HFFc6 (cell line): Measurements from ENCODE around the gene OCEL1. TPM values are rescaled to one million over a fixed set of nuclear protein-coding genes. Genes with fewer than 3 reads are reported as not detected.
A peak's percentile ranks its signal among the peaks of the same experiment; 100 is the strongest.

ENCODE experiments used
- DNase-seq: peaks from one replicate; pipeline ENCODE4 v3.0.0-alpha.2; 2018
- H3K27ac Mint-ChIP-seq: 2 replicates; pipeline ENCODE4 v1.8.0; 2020; ENCODE audit warnings: mild to moderate bottlenecking, mixed read lengths
- H3K27me3 Mint-ChIP-seq: 2 replicates; pipeline ENCODE4 v1.8.0; 2021; ENCODE audit warnings: mild to moderate bottlenecking, moderate library complexity, mixed read lengths; ENCODE audit not compliant: insufficient read depth
- H3K36me3 Mint-ChIP-seq: 2 replicates; pipeline ENCODE4 v1.8.0; 2021; ENCODE audit warnings: low read depth, mixed read lengths
- H3K4me1 Mint-ChIP-seq: 2 replicates; pipeline ENCODE4 v1.8.0; 2020; ENCODE audit warnings: low read depth, mixed read lengths
- H3K4me3 Mint-ChIP-seq: 2 replicates; pipeline ENCODE4 v1.8.0; 2020; ENCODE audit warnings: mild to moderate bottlenecking, moderate library complexity, mixed read lengths
- H3K9me3 Mint-ChIP-seq: 2 replicates; pipeline ENCODE4 v1.8.0; 2020; ENCODE audit warnings: mild to moderate bottlenecking, mixed read lengths
- CTCF ChIP-seq: fragments of 200-600 bp; sonication (generic); IDR thresholded peaks from 2 replicates; pipeline ENCODE4 v1.5.0; 2021; ENCODE audit warnings: antibody characterized with exemption, mild to moderate bottlenecking
- total RNA-seq, 6 experiments: library from RNA; stranded (reverse); fragmentation: NEBNext Ultra II Directional; extraction: Animal tissue kit (Norgen Biotek cat#: 25700); gene quantifications; 2 replicates in 1 of 6; 3 replicates in 5 of 6; pipeline ENCODE4 v1.2.3, GENCODE V29; 2021

Gene OCEL1
- total RNA-seq, 6 experiments from 2014 or later = 13.0 to 20.3 (median 17.4) TPM

GRCh38 chr19:17205237-17206140 lies 20.5 kb upstream of the OCEL1 start:
- Mint-ChIP-seq H3K27ac (no peak overlapping the region), H3K4me3 (no peak overlapping the region), H3K9me3 (no peaks in the 10 kb centered on the region), H3K36me3 (peaks cover 48% of the 10 kb centered on the region), H3K4me1 (peaks cover 10% of the 10 kb centered on the region), H3K27me3 (peaks cover 12% of the 10 kb centered on the region)
- TF ChIP-seq CTCF = peak; percentile 85
- DNase-seq = peak; percentile 49

DNA sequence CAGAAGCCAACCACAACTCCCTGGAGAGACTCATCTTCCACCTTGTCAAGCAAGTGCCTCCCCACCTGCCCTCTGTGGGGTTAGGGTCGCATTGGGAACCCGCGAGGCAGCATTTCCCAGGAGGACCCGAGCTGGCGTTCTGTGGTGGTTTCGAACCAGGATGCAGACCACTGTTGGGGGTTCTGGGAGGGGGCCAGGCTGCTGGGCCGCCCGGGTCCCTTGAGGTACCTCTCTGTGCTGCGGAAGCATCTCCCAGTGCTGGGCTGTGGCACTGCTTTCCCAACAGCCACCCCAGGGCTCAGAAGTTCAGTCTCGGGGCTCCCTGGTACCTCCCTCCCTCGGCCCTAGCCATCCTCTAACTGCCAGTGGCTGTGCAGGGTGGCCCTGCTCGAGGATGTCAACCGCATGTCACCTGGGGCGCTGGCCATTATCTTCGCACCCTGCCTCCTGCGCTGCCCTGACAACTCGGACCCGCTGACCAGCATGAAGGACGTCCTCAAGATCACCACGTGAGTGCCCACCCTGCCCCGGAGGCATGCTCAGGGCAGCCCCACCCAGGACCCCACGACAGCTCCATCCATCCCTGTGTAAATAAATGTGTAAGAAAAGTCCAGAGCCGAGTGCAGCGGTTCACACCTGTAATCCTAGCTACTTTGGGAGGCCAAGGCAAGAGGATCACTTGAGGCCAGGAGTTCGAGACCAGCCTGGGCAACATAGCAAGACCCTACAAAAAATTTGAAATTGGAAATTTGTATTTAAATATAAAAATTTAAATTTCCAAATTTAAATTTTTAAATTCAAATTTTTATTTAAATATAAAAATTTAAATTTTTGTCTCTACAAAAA lies 19.1 kb upstream of the OCEL1 start:
- Mint-ChIP-seq H3K4me3 (no peak overlapping the region; the same call in 1 of the 2 replicates), H3K4me1 (peaks cover 10% of the 10 kb centered on the region), H3K9me3 (no peaks in the 10 kb centered on the region), H3K36me3 (peaks cover 33% of the 10 kb centered on the region), H3K27ac (no peak overlapping the region), H3K27me3 (peaks cover 11% of the 10 kb centered on the region)
- DNase-seq = no peak
- TF ChIP-seq CTCF = no peak

DNA sequence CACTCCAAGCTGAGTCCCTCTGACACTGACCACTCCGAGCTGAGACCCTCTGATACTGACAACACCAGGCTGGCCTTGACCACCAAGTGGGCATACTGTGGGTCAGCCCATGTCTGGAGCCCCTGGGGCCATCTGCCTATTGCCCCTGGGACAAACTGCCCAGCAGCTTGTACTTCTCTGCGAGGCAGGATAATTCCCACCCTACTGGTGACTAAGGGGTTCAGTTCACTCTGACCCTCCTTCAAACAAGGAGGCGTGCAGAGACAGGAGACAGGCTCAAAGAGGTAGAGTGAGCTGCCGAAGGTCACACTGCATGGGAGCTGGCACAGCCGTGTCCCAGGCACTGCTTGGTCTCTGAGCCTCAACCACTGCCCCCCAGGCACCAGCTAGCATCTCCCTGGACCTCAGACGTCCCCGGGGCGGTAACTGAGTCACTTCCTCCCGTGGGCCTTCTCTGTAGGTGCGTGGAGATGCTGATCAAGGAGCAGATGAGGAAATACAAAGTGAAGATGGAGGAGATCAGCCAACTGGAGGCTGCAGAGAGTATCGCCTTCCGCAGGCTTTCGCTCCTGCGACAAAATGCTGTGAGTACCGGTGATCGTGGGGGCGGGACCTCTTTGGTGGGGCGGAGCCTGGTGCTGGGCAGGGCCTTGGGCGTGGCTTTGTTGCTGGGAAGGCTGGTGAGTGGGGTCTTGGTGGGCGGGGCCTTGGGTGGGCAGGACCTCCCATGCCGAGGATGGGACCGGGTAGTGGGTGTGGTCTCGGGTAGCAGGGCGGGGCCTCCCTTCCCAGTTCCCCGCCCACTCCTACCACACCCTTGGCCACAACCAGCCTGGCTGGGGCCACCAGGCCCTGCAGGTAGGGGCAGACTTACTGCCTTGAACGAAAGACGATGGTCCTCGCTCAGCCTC lies 16.6 kb upstream of the OCEL1 start:
- Mint-ChIP-seq H3K36me3 (peaks cover 26% of the 10 kb centered on the region), H3K4me1 (peaks cover 11% of the 10 kb centered on the region), H3K4me3 (no peak overlapping the region), H3K27me3 (peaks cover 8% of the 10 kb centered on the region; the same call in 1 of the 2 replicates), H3K27ac (peak overlapping the region; percentile 42; the same call in 1 of the 2 replicates), H3K9me3 (no peaks in the 10 kb centered on the region)
- DNase-seq = peak; percentile 7
- TF ChIP-seq CTCF = no peak

DNA sequence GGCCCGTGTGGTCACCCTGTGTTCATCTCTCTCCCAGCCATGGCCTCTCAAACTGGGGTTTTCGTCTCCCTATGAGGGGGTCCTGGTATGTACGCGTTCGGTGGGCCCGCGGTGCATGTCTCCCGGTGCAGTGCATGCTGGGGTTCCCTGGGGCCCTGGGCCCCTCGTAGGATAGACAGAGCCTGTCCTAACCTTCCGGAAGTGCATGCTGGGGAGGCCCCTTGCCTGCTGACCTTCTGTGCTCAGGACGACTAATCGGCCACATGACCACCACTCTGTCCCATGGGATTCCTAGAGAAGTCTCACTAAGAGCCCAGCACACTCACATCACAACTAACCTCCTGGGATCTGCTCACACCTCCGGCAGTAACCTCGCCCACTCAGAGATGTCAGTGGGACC lies 15.7 kb upstream of the OCEL1 start:
- no peak for TF ChIP-seq CTCF
- Mint-ChIP-seq H3K4me3 (no peak overlapping the region; the same call in 1 of the 2 replicates), H3K36me3 (peaks cover 26% of the 10 kb centered on the region), H3K9me3 (no peaks in the 10 kb centered on the region), H3K27me3 (peaks cover 5% of the 10 kb centered on the region), H3K4me1 (peaks cover 20% of the 10 kb centered on the region), H3K27ac (no peak overlapping the region; the same call in 1 of the 2 replicates)
- no peak for DNase-seq
